HepG2 (cell line): Measurements from ENCODE around the gene ALDOA. TPM values are rescaled to one million over a fixed set of nuclear protein-coding genes. Genes with fewer than 3 reads are reported as not detected.
A peak's percentile ranks its signal among the peaks of the same experiment; 100 is the strongest.

Experiments used
- ARID2 ChIP-seq: sonication (generic); formaldehyde crosslinking; IDR thresholded peaks from 2 replicates; pipeline ENCODE4 v1.8.1; 2022; ENCODE audit warnings: mild to moderate bottlenecking, missing genetic modification reagents, borderline replicate concordance
- ATF3 ChIP-seq: sonication (generic); formaldehyde crosslinking; IDR thresholded peaks from 2 replicates; pipeline ENCODE4 v1.4.0; 2020; ENCODE audit warnings: missing genetic modification reagents
- JUN ChIP-seq: sonication (generic); formaldehyde crosslinking; IDR thresholded peaks from 2 replicates; pipeline ENCODE4 v1.4.0; 2020; ENCODE audit warnings: mild to moderate bottlenecking, missing genetic modification reagents
- KAT7 ChIP-seq: IDR thresholded peaks from 2 replicates; pipeline ENCODE4 v1.6.1; 2018; ENCODE audit warnings: borderline replicate concordance, missing compliant biosample characterization
- RBAK ChIP-seq: sonication (generic); formaldehyde crosslinking; IDR thresholded peaks from 2 replicates; pipeline ENCODE4 v1.5.1; 2020; ENCODE audit warnings: mild to moderate bottlenecking, missing genetic modification reagents
- SRSF1 ChIP-seq: fragments of 200-400 bp; formaldehyde crosslinking; optimal IDR thresholded peaks from 2 replicates; pipeline ENCODE3; 2017; ENCODE audit warnings: mild to moderate bottlenecking, low read depth, low read length, moderate library complexity
- TCF12 ChIP-seq, 2 experiments: fragments of 450-650 bp in 1 of 2; sonication (generic) in 1 of 2; formaldehyde crosslinking in 1 of 2; IDR thresholded peaks; 2 replicates each; pipeline versions ENCODE4 v1.6.1 to v1.8.0; 2017 to 2022; ENCODE audit warnings: antibody characterized with exemption in 1 of 2, mild to moderate bottlenecking in 1 of 2, missing genetic modification reagents in 1 of 2, moderate library complexity in 1 of 2
- TP53 ChIP-seq: sonication (generic); formaldehyde crosslinking; conservative IDR thresholded peaks from 2 replicates; pipeline ENCODE4 v1.4.0; 2020; ENCODE audit warnings: missing genetic modification reagents
- UBTF ChIP-seq: sonication (generic); formaldehyde crosslinking; IDR thresholded peaks from 2 replicates; pipeline ENCODE4 v1.4.0; 2020; ENCODE audit warnings: mild to moderate bottlenecking, missing genetic modification reagents
- ZBTB33 ChIP-seq: sonication (generic); formaldehyde crosslinking; IDR thresholded peaks from 2 replicates; pipeline ENCODE4 v1.4.0; 2020; ENCODE audit warnings: missing genetic modification reagents
- ZFP41 ChIP-seq: sonication (generic); formaldehyde crosslinking; IDR thresholded peaks from 2 replicates; pipeline ENCODE4 v1.4.0; 2020; ENCODE audit warnings: mild to moderate bottlenecking, missing genetic modification reagents, borderline replicate concordance
- polyA plus RNA-seq, 8 experiments: library from polyadenylated mRNA; depleted of rRNA in 3 of 8; stranded (reverse) in 7 of 8; unstranded in 1 of 8; fragments of >200 nt; fragmentation: Illumina TruSeq in 4 of 8; extraction: Trizol in 4 of 8; gene quantifications; 2 replicates each; pipeline versions ENCODE4 v1.2.1 to v1.2.3, GENCODE V29; 2011 to 2016; ENCODE audit warnings: low read depth in 4 of 8, missing spikeins in 1 of 8, mixed read lengths in 1 of 8; ENCODE audit not compliant: insufficient read depth in 1 of 8
- total RNA-seq, 5 experiments: library from RNA; depleted of rRNA; stranded (reverse); fragments of >200 nt; fragmentation: Illumina TruSeq; extraction: Trizol; gene quantifications; 2 replicates each; pipeline ENCODE4 v1.2.3, GENCODE V29; 2016; ENCODE audit warnings: low read depth in 1 of 5
- TF ChIP-seq, protein P1 (sequence below): sonication (generic); formaldehyde crosslinking; IDR thresholded peaks from 2 replicates; pipeline ENCODE4 v1.5.0; 2020; ENCODE audit warnings: mild to moderate bottlenecking, missing genetic modification reagents, borderline replicate concordance
- TF ChIP-seq, protein P2 (sequence below): sonication (generic); formaldehyde crosslinking; IDR thresholded peaks from 2 replicates; pipeline ENCODE4 v1.4.0; 2020; ENCODE audit warnings: missing genetic modification reagents
- TF ChIP-seq, protein P3 (sequence below): sonication (generic); formaldehyde crosslinking; IDR thresholded peaks from 2 replicates; pipeline ENCODE4 v1.4.0; 2020; ENCODE audit warnings: mild to moderate bottlenecking, missing genetic modification reagents

The ALDOA gene
- total and polyA plus RNA-seq, 2 of the 13 experiments (the other 11 are each of a cell fraction or from before 2014, with no cell fraction given), result 925 to 1,884 TPM

DNA sequence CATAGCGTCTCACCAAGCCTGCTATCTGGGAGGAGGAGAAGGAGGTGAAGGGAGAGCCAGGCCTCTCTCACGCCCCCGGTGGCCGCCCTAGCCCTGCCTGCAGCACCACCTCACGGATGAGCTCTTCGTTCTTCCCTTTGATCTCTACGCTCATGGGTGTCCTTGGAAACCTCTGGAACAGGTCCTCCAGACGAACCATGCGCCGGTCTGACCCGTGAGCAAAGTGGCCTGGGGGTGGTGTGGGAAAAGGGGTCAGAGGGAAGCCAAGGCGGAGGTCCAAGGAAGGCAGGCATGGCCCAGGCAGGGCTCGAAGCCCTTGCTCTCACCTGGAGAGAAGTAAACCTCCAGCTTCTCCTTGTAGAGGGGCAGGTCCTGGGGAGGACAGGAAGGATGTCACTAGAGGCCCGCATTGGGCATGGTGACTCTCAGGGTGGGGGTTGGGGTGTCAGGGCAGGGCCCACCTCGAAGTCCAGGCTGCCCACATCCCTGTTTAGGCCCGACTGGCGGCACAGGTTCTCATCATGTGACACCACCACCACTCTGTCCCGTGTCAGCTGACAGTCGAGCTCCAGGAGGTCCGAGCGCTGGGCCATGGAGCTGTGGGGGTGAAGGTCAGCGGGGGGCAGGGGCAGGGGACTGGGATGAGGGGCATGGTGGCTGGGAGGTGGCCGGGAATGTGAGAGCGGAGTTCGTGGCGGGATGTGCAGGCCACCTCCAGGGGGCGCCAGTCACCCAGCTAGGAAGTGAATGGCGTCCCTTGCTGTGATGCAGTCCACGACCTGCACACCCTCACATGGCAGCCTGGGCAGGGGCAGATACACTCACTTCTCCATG, 46.9 kb downstream of the ALDOA start (continued):
- TF ChIP-seq, protein P1, sequence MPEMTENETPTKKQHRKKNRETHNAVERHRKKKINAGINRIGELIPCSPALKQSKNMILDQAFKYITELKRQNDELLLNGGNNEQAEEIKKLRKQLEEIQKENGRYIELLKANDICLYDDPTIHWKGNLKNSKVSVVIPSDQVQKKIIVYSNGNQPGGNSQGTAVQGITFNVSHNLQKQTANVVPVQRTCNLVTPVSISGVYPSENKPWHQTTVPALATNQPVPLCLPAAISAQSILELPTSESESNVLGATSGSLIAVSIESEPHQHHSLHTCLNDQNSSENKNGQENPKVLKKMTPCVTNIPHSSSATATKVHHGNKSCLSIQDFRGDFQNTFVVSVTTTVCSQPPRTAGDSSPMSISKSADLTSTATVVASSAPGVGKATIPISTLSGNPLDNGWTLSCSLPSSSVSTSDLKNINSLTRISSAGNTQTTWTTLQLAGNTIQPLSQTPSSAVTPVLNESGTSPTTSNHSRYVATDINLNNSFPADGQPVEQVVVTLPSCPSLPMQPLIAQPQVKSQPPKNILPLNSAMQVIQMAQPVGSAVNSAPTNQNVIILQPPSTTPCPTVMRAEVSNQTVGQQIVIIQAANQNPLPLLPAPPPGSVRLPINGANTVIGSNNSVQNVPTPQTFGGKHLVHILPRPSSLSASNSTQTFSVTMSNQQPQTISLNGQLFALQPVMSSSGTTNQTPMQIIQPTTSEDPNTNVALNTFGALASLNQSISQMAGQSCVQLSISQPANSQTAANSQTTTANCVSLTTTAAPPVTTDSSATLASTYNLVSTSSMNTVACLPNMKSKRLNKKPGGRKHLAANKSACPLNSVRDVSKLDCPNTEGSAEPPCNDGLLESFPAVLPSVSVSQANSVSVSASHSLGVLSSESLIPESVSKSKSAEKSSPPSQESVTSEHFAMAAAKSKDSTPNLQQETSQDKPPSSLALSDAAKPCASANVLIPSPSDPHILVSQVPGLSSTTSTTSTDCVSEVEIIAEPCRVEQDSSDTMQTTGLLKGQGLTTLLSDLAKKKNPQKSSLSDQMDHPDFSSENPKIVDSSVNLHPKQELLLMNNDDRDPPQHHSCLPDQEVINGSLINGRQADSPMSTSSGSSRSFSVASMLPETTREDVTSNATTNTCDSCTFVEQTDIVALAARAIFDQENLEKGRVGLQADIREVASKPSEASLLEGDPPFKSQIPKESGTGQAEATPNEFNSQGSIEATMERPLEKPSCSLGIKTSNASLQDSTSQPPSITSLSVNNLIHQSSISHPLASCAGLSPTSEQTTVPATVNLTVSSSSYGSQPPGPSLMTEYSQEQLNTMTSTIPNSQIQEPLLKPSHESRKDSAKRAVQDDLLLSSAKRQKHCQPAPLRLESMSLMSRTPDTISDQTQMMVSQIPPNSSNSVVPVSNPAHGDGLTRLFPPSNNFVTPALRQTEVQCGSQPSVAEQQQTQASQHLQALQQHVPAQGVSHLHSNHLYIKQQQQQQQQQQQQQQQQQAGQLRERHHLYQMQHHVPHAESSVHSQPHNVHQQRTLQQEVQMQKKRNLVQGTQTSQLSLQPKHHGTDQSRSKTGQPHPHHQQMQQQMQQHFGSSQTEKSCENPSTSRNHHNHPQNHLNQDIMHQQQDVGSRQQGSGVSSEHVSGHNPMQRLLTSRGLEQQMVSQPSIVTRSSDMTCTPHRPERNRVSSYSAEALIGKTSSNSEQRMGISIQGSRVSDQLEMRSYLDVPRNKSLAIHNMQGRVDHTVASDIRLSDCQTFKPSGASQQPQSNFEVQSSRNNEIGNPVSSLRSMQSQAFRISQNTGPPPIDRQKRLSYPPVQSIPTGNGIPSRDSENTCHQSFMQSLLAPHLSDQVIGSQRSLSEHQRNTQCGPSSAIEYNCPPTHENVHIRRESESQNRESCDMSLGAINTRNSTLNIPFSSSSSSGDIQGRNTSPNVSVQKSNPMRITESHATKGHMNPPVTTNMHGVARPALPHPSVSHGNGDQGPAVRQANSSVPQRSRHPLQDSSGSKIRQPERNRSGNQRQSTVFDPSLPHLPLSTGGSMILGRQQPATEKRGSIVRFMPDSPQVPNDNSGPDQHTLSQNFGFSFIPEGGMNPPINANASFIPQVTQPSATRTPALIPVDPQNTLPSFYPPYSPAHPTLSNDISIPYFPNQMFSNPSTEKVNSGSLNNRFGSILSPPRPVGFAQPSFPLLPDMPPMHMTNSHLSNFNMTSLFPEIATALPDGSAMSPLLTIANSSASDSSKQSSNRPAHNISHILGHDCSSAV (CRISPR knock-in tag), result no peak
- TF ChIP-seq UBTF (CRISPR knock-in tag) (peak; percentile 80), RBAK (CRISPR knock-in tag) (no peak), ZBTB33 (CRISPR knock-in tag) (peak; percentile 93), TCF12 (IDR thresholded peaks at IDR 0.05) (no peak), TCF12 (CRISPR knock-in tag; IDR thresholded peaks at IDR 0.05) (no peak), JUN (CRISPR knock-in tag) (no peak), ARID2 (peak; percentile 61; the same call in 1 of the 2 replicates), TP53 (no peak), KAT7 (no peak; the same call in 1 of the 2 replicates), ZFP41 (CRISPR knock-in tag) (peak; percentile 89), ATF3 (CRISPR knock-in tag) (peak; percentile 30; the same call in 1 of the 2 replicates), SRSF1 (no peak)
- TF ChIP-seq, protein P2, sequence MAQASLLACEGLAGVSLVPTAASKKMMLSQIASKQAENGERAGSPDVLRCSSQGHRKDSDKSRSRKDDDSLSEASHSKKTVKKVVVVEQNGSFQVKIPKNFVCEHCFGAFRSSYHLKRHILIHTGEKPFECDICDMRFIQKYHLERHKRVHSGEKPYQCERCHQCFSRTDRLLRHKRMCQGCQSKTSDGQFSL, result peak; percentile 73; the same call in 1 of the 2 replicates
- TF ChIP-seq, protein P3, sequence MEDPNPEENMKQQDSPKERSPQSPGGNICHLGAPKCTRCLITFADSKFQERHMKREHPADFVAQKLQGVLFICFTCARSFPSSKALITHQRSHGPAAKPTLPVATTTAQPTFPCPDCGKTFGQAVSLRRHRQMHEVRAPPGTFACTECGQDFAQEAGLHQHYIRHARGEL (CRISPR knock-in tag), result no peak
